Measurements from ENCODE around the gene PLCL2.

The PLCL2 gene

DNA sequence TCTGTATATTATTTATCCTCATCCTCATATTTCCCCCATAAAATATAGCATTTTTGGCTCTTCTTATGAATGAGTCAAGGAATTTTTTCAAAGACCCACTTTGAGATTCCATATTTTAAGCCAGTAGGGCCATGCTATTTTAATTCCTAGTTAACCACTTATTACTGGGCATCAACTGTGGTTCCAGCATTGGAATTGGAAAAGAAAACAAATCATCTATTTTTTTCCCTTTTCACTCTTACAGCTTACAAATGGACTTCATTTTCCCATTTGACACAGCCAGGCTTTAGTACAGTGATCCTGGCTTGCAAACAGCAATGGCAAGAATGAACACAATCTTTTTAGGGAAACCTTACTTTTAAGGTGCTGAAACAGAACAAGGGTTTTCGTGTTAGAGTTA is 19.4 kb upstream of the PLCL2 start:
- Histone ChIP-seq H4K20me1 (ENCODE audit: control insufficient read depth, insufficient read depth, low read depth, low read length) (no peaks in the 10 kb centered on the region), H3K27me3 (ENCODE audit: control insufficient read depth, low read length) (no peaks in the 10 kb centered on the region), H3K4me2 (ENCODE audit: low read length) (no peak overlapping the region), H3K27ac (ENCODE audit: low read depth, low read length) (no peak overlapping the region), H3K9me2 (replicated peaks; ENCODE audit: control insufficient read depth, low read length) (no peaks in the 10 kb centered on the region), H3K4me1 (ENCODE audit: control insufficient read depth, low read length) (peaks cover 4% of the 10 kb centered on the region; the same call in 1 of the 2 replicates), H3K79me2 (ENCODE audit: control insufficient read depth, low read length) (no peaks in the 10 kb centered on the region), H3F3A (ENCODE audit: control insufficient read depth, insufficient read depth) (no peaks in the 10 kb centered on the region), H3K4me3 (ENCODE audit: low read length) (no peak overlapping the region), H3K36me3 (ENCODE audit: control insufficient read depth, low read length) (no peaks in the 10 kb centered on the region), H3K9me3 (ENCODE audit: control insufficient read depth, insufficient read depth, low read length) (no peaks in the 10 kb centered on the region)
- TF ChIP-seq, protein P1, sequence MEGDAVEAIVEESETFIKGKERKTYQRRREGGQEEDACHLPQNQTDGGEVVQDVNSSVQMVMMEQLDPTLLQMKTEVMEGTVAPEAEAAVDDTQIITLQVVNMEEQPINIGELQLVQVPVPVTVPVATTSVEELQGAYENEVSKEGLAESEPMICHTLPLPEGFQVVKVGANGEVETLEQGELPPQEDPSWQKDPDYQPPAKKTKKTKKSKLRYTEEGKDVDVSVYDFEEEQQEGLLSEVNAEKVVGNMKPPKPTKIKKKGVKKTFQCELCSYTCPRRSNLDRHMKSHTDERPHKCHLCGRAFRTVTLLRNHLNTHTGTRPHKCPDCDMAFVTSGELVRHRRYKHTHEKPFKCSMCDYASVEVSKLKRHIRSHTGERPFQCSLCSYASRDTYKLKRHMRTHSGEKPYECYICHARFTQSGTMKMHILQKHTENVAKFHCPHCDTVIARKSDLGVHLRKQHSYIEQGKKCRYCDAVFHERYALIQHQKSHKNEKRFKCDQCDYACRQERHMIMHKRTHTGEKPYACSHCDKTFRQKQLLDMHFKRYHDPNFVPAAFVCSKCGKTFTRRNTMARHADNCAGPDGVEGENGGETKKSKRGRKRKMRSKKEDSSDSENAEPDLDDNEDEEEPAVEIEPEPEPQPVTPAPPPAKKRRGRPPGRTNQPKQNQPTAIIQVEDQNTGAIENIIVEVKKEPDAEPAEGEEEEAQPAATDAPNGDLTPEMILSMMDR (IDR thresholded peaks at IDR 0.05; ENCODE audit: low read depth, low read length, poor library complexity, severe bottlenecking): no peak
- TF ChIP-seq EZH2phosphoT487 (IDR thresholded peaks at IDR 0.05; ENCODE audit: borderline replicate concordance, low read length): no peak

DNA sequence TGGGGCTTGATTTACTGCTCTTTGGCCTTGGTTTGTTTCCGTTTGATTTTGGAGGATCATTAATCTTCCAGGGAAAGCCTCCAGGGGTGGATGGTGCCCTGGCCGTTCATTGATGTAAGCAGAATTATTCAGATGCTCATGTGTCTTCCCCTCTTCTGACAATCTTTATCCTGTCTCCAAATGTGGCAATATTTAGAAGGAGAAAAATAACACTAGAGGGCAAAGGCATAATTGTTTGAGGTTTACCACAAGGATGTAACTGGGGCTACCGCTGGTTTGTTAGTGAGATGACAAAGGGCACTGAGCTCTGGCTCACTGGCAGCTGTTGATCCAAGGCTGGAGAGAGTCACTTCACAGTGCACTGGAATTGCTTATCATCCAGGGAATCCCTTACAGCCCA is 18.2 kb upstream of the PLCL2 start:
- Histone ChIP-seq H3K27me3 (ENCODE audit: control insufficient read depth, low read length) (no peaks in the 10 kb centered on the region), H3K9me3 (ENCODE audit: control insufficient read depth, insufficient read depth, low read length) (no peaks in the 10 kb centered on the region), H3K4me3 (ENCODE audit: low read length) (no peak overlapping the region), H3K27ac (ENCODE audit: low read depth, low read length) (no peak overlapping the region), H4K20me1 (ENCODE audit: control insufficient read depth, insufficient read depth, low read depth, low read length) (no peaks in the 10 kb centered on the region), H3K4me1 (ENCODE audit: control insufficient read depth, low read length) (peaks cover 4% of the 10 kb centered on the region; the same call in 1 of the 2 replicates), H3K79me2 (ENCODE audit: control insufficient read depth, low read length) (no peaks in the 10 kb centered on the region), H3K4me2 (ENCODE audit: low read length) (no peak overlapping the region), H3K36me3 (ENCODE audit: control insufficient read depth, low read length) (no peaks in the 10 kb centered on the region), H3K9me2 (replicated peaks; ENCODE audit: control insufficient read depth, low read length) (no peaks in the 10 kb centered on the region), H3F3A (ENCODE audit: control insufficient read depth, insufficient read depth) (no peaks in the 10 kb centered on the region)
- TF ChIP-seq EZH2phosphoT487 (IDR thresholded peaks at IDR 0.05; ENCODE audit: borderline replicate concordance, low read length): no peak
- TF ChIP-seq, protein P1 (IDR thresholded peaks at IDR 0.05; ENCODE audit: low read depth, low read length, poor library complexity, severe bottlenecking): no peak

DNA sequence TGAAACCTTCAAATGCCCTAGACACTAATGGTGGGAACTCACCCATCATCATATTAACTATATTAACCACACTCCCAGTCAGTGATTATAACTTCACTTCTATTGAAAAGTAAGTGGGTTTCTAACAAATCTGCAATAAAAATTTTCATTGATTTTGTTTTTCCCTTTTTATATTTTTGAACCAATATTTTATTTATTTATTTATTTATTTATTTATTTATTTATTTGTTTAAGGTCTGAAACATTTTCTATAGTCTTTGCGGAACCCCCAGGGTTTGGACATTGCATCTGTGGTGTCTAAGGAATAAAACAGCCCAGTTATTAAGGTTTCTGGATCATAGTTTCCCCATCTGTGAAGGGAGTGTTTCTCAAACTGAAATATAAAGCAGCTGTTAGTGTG is 16.2 kb upstream of the PLCL2 start:
- Histone ChIP-seq H3K27me3 (ENCODE audit: control insufficient read depth, low read length) (no peaks in the 10 kb centered on the region), H3K79me2 (ENCODE audit: control insufficient read depth, low read length) (no peaks in the 10 kb centered on the region), H3K4me3 (ENCODE audit: low read length) (no peak overlapping the region), H3K9me3 (ENCODE audit: control insufficient read depth, insufficient read depth, low read length) (no peaks in the 10 kb centered on the region), H3K9me2 (replicated peaks; ENCODE audit: control insufficient read depth, low read length) (no peaks in the 10 kb centered on the region), H3K36me3 (ENCODE audit: control insufficient read depth, low read length) (no peaks in the 10 kb centered on the region), H3K27ac (ENCODE audit: low read depth, low read length) (no peak overlapping the region), H3F3A (ENCODE audit: control insufficient read depth, insufficient read depth) (no peaks in the 10 kb centered on the region), H3K4me1 (ENCODE audit: control insufficient read depth, low read length) (peaks cover 4% of the 10 kb centered on the region; the same call in 1 of the 2 replicates), H3K4me2 (ENCODE audit: low read length) (no peak overlapping the region), H4K20me1 (ENCODE audit: control insufficient read depth, insufficient read depth, low read depth, low read length) (no peaks in the 10 kb centered on the region)
- TF ChIP-seq EZH2phosphoT487 (IDR thresholded peaks at IDR 0.05; ENCODE audit: borderline replicate concordance, low read length): no peak
- TF ChIP-seq, protein P1 (IDR thresholded peaks at IDR 0.05; ENCODE audit: low read depth, low read length, poor library complexity, severe bottlenecking): no peak
